SK-N-MC (cell line): ENCODE measurements around the gene IRF4.

ENCODE experiments used
- DNase-seq: peaks from one replicate; pipeline ENCODE4 v3.0.0-alpha.2; 2011; ENCODE audit warnings: low read depth, low spot score
- H3K27ac ChIP-seq: fragments of 200-600 bp; sonication (generic); 2 replicates; pipeline ENCODE4 v1.5.1; 2016; ENCODE audit warnings: mixed run types
- H3K36me3 ChIP-seq: fragments of 200-600 bp; sonication (generic); 2 replicates; pipeline ENCODE4 v1.6.1; 2017; ENCODE audit warnings: antibody characterized with exemption, low read length, mixed read lengths; ENCODE audit not compliant: insufficient read depth
- H3K4me3 ChIP-seq: fragments of 200-600 bp; sonication (generic); 2 replicates; pipeline ENCODE4 v1.5.1; 2016
- H3K9ac ChIP-seq: fragments of 200-600 bp; sonication (generic); 2 replicates; pipeline ENCODE4 v1.8.0; 2017; ENCODE audit warnings: mixed run types, mixed read lengths; ENCODE audit not compliant: insufficient read length
- H3K9me3 ChIP-seq: fragments of 200-600 bp; sonication (generic); 2 replicates; pipeline ENCODE4 v1.6.1; 2017; ENCODE audit warnings: low read depth, mild to moderate bottlenecking, antibody characterized with exemption, low read length, moderate library complexity, mixed read lengths
- EZH2 ChIP-seq: fragments of 200-600 bp; sonication (generic); IDR thresholded peaks from one replicate; pipeline ENCODE4 v1.6.1; 2017; ENCODE audit warnings: antibody characterized with exemption
- FOXP2 ChIP-seq: optimal IDR thresholded peaks from 2 replicates; pipeline ENCODE3; 2011; ENCODE audit warnings: mild to moderate bottlenecking, moderate library complexity; ENCODE audit not compliant: insufficient read depth; ENCODE audit errors: extremely low read length, control extremely low read depth
- POLR2AphosphoS5 ChIP-seq: IDR thresholded peaks from 2 replicates; pipeline ENCODE4 v1.6.1; 2012; ENCODE audit warnings: mild to moderate bottlenecking, low read depth, low read length, borderline replicate concordance

IRF4 gene

GRCh38 chr6:363291-363690 lies 28.3 kb upstream of the IRF4 start:
- Histone ChIP-seq H3K9me3 (no peaks in the 10 kb centered on the region), H3K27ac (no peak overlapping the region), H3K9ac (no peak overlapping the region), H3K36me3 (no peaks in the 10 kb centered on the region), H3K4me3 (no peak overlapping the region)
- TF ChIP-seq EZH2 (no peak), FOXP2 (no peak), POLR2AphosphoS5 (no peak)
- DNase-seq = no peak

DNA sequence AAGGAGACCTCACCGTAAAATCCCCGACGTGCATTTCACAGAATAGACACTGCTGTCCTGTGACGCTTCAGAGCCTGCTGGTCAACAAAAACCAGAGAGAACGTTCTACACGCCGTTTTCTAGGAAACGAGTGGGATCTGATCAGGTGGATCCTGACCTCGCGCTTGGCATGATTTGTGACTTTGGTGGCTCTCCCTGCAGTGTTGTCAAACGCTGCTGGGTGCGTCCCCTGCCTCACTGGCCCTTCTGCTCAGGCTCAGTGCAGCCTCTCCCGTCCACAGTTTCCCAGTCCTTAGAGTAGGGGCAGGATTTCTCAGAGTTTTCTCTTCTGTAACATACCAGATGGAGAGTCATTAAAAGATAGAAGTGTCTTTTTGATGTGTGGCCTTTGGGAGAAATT lies 27.6 kb upstream of the IRF4 start:
- TF ChIP-seq EZH2 (no peak), POLR2AphosphoS5 (no peak), FOXP2 (no peak)
- Histone ChIP-seq H3K4me3 (no peak overlapping the region), H3K9me3 (no peaks in the 10 kb centered on the region), H3K36me3 (no peaks in the 10 kb centered on the region), H3K27ac (no peak overlapping the region), H3K9ac (no peak overlapping the region)
- no peak for DNase-seq

DNA sequence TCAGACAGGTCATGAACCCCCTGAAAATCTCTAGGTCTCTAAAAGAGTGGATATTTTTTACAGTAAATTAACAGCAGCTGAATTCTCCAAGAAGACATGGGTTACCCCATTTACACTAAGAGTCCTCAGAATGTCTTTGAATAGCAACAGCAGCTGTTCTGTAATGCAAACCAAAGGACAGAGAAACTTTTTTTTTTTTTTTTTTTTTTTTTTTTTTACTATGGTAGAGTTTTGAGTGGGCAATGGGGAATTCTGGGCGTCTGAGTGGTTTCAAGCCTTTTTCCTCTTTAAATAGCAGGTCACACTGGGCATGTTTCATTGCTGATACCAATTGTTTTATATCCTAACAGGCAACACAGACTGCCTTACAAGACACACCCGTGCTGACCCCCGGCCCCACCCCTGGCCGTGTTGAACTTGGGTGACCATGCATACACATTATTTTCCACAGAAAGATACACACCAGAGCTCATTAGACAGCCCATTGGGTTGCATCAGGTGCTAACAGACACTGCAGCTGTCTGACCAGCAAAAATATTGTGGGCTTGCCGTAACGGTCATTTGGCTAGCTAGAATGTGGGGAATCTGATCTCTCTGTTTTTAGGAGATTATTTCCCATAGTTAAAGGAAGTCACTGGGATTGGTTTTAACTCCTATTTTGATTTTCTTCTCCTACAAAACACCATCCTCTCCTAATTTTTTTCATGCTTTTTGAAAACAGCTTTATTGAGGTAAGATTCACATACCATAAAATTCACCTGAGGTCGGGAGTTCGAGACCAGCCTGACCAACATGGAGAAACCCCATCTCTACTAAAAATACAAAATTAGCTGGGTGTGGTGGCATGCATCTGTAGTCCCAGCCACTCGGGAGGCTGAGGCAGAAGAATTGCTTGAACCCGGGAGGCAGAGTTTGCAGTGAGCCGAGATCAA lies 26.7 kb upstream of the IRF4 start:
- Histone ChIP-seq H3K36me3 (no peaks in the 10 kb centered on the region), H3K4me3 (no peak overlapping the region), H3K9me3 (no peaks in the 10 kb centered on the region), H3K27ac (no peak overlapping the region), H3K9ac (no peak overlapping the region)
- no peak for TF ChIP-seq EZH2
- TF ChIP-seq POLR2AphosphoS5 = no peak
- TF ChIP-seq FOXP2 = no peak
- no peak for DNase-seq

DNA sequence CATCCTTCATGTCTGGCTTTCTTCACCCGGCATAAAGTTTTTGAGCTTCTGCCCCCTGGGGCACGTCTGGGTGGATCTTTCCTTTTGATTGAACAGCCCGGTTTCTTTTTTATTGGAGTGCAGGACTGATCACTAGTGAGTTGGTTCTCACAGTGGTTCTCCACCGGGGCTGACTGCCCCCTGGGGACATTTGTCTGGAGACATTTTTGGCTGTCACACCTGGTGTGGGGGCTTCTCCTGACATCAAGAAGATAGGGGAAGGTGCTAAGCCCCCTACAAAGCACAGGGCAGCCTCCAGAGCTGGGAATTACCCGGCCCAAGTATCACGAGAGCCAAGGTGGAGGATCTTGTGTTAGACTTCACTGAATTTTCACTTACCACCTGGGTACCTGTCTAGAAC lies 25.7 kb upstream of the IRF4 start:
- no peak overlapping the region for H3K27ac ChIP-seq
- DNase-seq = no peak
- H3K36me3 ChIP-seq = no peaks in the 10 kb centered on the region
- no peak overlapping the region for H3K9ac ChIP-seq
- no peaks in the 10 kb centered on the region for H3K9me3 ChIP-seq
- TF ChIP-seq EZH2 (no peak), POLR2AphosphoS5 (no peak), FOXP2 (no peak)
- no peak overlapping the region for H3K4me3 ChIP-seq

GRCh38 chr6:366389-367297 lies 24.9 kb upstream of the IRF4 start:
- no peak overlapping the region for H3K27ac ChIP-seq
- H3K4me3 ChIP-seq = no peak overlapping the region
- H3K36me3 ChIP-seq = no peaks in the 10 kb centered on the region
- no peak for DNase-seq
- TF ChIP-seq POLR2AphosphoS5 (no peak), FOXP2 (no peak), EZH2 (no peak)
- H3K9ac ChIP-seq = no peak overlapping the region
- no peaks in the 10 kb centered on the region for H3K9me3 ChIP-seq

DNA sequence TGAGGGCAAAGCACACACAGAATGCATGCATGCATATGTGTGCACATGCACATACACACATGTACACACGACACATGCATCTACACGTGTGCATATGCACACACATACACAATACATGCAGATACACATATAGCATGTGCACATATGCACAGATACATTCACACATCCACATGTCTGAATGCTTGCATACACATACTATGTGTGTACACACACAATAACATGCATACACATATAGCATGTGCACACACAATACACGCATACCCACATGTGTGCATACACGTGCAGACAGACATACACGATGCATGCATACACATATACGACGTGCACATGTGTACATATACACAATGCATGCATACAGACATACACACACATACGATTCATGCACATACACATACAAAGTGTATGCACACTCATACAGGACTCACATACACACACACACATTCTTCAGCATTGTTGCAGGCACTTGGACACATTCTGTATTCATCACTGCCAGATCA lies 24.2 kb upstream of the IRF4 start:
- DNase-seq = no peak
- Histone ChIP-seq H3K27ac (no peak overlapping the region), H3K4me3 (no peak overlapping the region), H3K36me3 (no peaks in the 10 kb centered on the region), H3K9ac (no peak overlapping the region), H3K9me3 (no peaks in the 10 kb centered on the region)
- TF ChIP-seq POLR2AphosphoS5 = no peak

GRCh38 chr6:367891-368630 lies 23.5 kb upstream of the IRF4 start:
- Histone ChIP-seq H3K36me3 (no peaks in the 10 kb centered on the region), H3K9me3 (no peaks in the 10 kb centered on the region), H3K27ac (no peak overlapping the region), H3K4me3 (no peak overlapping the region), H3K9ac (no peak overlapping the region)
- DNase-seq = no peak
- TF ChIP-seq FOXP2 (no peak), POLR2AphosphoS5 (no peak), EZH2 (no peak)

DNA sequence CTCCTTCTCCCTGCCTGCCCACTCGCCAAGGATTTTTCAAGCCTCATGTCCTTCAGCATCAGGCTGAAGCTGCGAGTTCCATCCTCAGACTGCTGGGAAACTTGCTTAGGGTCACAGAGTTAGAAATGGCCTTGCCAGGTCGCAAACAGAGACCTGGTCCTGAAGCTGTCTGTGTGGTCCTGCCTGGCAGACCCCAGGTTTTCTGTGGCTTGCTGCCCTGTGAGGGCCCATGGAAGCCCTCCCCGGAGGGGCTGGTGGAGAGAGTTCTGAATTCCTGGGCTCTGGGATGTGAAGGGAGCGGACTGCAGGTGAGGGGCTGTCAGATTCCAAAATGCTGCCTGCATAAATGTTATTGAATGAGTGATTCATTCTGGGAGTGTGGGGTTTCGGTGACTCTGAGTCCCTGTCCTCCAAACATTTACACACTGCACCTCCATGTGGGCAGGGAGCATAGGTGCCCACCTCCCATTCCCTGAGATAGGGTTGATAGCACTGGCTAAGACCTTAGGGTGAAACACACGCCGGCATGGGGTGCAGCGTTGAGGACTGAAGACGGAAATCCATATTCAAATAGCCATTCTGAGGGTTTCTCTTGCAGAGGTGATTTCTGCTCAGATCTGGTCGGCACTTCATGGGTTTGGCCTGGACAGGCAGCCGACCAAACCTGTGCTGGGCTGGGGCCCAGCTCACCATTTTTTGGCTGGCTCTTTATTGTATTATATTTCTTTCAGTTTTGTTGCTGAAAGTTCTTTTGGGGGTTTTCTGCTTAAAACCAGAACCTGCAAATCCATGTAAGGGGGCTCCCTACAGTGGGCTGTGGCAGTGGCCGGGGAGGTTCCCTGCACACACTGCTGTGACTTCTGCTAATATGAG lies 21.8 kb upstream of the IRF4 start:
- TF ChIP-seq POLR2AphosphoS5 = no peak
- no peak for TF ChIP-seq FOXP2
- no peak for TF ChIP-seq EZH2
- DNase-seq = no peak
- no peaks in the 10 kb centered on the region for H3K36me3 ChIP-seq
- no peak overlapping the region for H3K4me3 ChIP-seq
- H3K9ac ChIP-seq = no peak overlapping the region
- H3K27ac ChIP-seq = no peak overlapping the region
- H3K9me3 ChIP-seq = no peaks in the 10 kb centered on the region
